GM13976 (cell line): Measurements from ENCODE around the gene TRPM2.

Experiments
- DNase-seq: peaks from one replicate; pipeline ENCODE4 v3.0.0; 2012; ENCODE audit warnings: low spot score
- CTCF ChIP-seq: IDR thresholded peaks from 2 replicates; pipeline ENCODE4 v1.5.1; 2012; ENCODE audit warnings: borderline replicate concordance, mild to moderate bottlenecking; ENCODE audit not compliant: insufficient read depth; ENCODE audit errors: extremely low read depth, missing control alignments, control extremely low read depth
- in situ Hi-C: fragments of 300-500 bp; cut with MboI; formaldehyde crosslinking; loops from one replicate; pipeline ENCODE4 v1.12.0; 2022; ENCODE audit warnings: low sequenced_read_pairs, mixed read lengths, inconsistent platforms; ENCODE audit not compliant: unreplicated experiment

TRPM2 gene

GRCh38 chr21:44461005-44461404 is 107.6 kb downstream of the TRPM2 start:
- no peak for DNase-seq
- no peak for TF ChIP-seq CTCF
- in situ Hi-C loops, result loop anchor here (25.0 kb wide), 3 partner anchors 99 to 624 kb away; partner anchors contain the start of gene TRPM2

GRCh38 chr21:44461464-44462001 is 108.1 kb downstream of the TRPM2 start:
- in situ Hi-C loops, result loop anchor here (25.0 kb wide), 3 partner anchors 99 to 624 kb away; partner anchors contain the start of gene TRPM2
- no peak for TF ChIP-seq CTCF
- no peak for DNase-seq

GRCh38 chr21:44462086-44462833 is 108.8 kb downstream of the TRPM2 start:
- no peak for TF ChIP-seq CTCF
- no peak for DNase-seq
- in situ Hi-C loops, result loop anchor here (25.0 kb wide), 3 partner anchors 100 to 625 kb away; partner anchors contain the start of gene TRPM2

- DNase-seq, result no peak
- in situ Hi-C loops, result loop anchor here (25.0 kb wide), 3 partner anchors 101 to 626 kb away; partner anchors contain the start of gene TRPM2
- no peak for TF ChIP-seq CTCF
These were observed 109.4 kb downstream of the TRPM2 start for GRCh38 chr21:44462834-44463200.

GRCh38 chr21:44463724-44464123 is 110.3 kb downstream of the TRPM2 start:
- in situ Hi-C loops, result loop anchor here (25.0 kb wide), 3 partner anchors 101 to 626 kb away; partner anchors contain the start of gene TRPM2
- no peak for DNase-seq
- TF ChIP-seq CTCF, result no peak

- no peak for DNase-seq
- TF ChIP-seq CTCF, result no peak
- in situ Hi-C loops, result loop anchor here (25.0 kb wide), 3 partner anchors 102 to 627 kb away; partner anchors contain the start of gene TRPM2
These were observed 110.9 kb downstream of the TRPM2 start for GRCh38 chr21:44464351-44464750.
